ENCODE measurements around the gene KLHL40. TPM values are rescaled to one million over a fixed set of nuclear protein-coding genes. Genes with fewer than 3 reads are reported as not detected.

Gene KLHL40
- total and polyA plus RNA-seq, 12 donors = 0.03 to 0.54 (median 0.11) TPM; not detected in 9

DNA sequence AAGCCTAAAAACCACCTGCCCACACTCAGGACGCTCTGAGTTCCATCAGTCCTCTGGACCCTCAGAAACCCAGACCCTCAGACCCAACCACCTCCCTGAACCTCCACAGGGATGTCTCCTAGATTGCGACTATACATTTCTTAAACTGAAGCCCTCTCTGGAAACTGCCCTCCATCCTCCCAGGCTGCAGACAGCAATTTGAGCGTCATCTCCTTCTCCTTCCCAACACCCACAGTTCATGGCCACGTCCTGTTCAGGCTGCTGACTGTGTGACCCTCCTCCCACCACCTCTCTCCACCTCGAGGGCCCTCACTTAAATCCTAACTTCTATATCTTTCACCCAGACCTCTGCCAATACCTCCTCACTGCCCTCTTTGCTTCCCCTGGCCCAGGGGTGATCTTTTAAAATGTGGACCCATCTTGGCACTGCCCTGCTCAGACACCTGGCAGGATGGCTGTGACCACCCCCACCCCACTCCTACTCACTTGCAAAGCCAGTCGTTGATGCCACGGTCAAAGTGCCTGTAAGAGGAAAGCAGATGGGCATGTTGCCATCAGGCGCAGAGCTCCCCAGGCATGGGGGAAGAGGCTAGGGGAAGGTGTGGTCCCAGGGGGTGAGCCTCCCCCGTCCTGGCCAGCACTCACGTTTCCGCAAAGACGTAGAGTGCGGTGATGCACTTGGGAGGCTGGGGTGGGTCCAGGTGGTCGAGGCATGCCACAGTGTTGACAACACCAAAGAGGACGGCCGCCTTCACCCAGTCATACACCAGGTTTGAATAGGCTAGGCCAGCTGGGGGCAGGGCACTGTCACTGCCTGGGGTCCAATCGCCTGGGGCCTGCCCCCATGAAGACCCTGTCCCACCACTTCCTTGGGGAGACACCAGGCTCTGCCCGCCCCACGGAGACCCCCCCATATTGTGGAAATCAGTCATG is 11.3 kb downstream of the KLHL40 start:
- 67 to 78% (median 76%) methylated on average over 8 to 19 of the region's 19 CpGs for WGBS, 4 donors

DNA sequence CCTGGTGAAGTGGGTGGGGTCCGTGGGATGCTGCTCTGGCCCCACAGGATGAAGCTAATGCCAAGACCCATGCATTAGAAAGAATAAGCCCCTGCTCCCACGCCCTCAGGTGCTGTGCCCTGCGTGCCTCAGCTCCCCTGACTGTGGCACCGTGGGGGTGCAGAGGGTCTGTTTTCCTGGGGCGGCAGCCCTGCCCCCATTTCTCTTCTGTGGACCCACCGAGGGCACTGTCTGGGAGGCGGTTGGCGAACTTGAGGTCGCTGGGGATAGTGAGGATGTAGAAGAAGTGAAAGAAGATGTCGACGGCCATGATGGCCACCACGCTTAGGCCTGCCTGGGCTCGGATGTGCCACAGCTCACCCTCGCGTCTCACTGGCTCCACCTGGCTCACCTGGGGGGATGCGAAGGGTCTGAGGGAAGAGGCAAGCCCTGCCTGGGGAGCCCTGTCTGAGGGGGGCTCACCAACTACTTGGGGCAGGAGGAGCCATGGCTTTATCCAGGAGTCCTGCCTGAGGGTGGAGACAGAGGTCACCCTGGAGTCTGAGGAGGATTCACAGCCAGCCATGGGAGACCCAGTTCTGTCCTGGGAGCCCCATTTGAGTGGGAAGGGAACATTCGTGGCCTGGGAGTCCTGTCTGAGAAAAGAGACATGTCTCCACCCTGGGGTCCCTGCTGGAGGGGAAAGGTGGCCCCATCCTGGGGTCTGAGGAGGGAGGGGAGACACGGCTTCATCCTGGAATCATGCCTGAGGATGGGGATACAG is 12.1 kb downstream of the KLHL40 start:
- Histone ChIP-seq H3K4me1 (replicated peaks in 1 of 2) (no peaks in the 10 kb centered on the region), H3K4me3 (no peak overlapping the region), H3K9me3 (replicated peaks in 1 of 3) (no peaks in the 10 kb centered on the region), H3K27me3 (no peaks in the 10 kb centered on the region), H3K36me3 (replicated peaks in 1 of 2) (no peaks in the 10 kb centered on the region), H3K27ac (no peak overlapping the region)
- 83 to 95% (median 88%) methylated on average over 13 to 18 of the region's 18 CpGs for WGBS, 4 donors
- intact Hi-C loops (cut with DNase I) = no loop called here
- TF ChIP-seq, protein P1, sequence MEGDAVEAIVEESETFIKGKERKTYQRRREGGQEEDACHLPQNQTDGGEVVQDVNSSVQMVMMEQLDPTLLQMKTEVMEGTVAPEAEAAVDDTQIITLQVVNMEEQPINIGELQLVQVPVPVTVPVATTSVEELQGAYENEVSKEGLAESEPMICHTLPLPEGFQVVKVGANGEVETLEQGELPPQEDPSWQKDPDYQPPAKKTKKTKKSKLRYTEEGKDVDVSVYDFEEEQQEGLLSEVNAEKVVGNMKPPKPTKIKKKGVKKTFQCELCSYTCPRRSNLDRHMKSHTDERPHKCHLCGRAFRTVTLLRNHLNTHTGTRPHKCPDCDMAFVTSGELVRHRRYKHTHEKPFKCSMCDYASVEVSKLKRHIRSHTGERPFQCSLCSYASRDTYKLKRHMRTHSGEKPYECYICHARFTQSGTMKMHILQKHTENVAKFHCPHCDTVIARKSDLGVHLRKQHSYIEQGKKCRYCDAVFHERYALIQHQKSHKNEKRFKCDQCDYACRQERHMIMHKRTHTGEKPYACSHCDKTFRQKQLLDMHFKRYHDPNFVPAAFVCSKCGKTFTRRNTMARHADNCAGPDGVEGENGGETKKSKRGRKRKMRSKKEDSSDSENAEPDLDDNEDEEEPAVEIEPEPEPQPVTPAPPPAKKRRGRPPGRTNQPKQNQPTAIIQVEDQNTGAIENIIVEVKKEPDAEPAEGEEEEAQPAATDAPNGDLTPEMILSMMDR (IDR thresholded peaks at IDR 0.05) = no peak
- no peak for TF ChIP-seq POLR2A (IDR thresholded peaks at IDR 0.05)
- DNase-seq = peak in 2 of 7 donors; percentile 8 to 34

More for the DNA sequence above, 11.3 kb downstream of the KLHL40 start:
- no peaks in the 10 kb centered on the region for H3K36me3 ChIP-seq (replicated peaks in 1 of 2)
- intact Hi-C loops (cut with DNase I) = no loop called here
- no peaks in the 10 kb centered on the region for H3K4me1 ChIP-seq (replicated peaks in 1 of 2)
- H3K27ac ChIP-seq = no peak overlapping the region
- H3K9me3 ChIP-seq (replicated peaks in 1 of 3) = no peaks in the 10 kb centered on the region
- TF ChIP-seq, protein P1 (IDR thresholded peaks at IDR 0.05) = no peak
- TF ChIP-seq POLR2A (IDR thresholded peaks at IDR 0.05) = no peak
- no peaks in the 10 kb centered on the region for H3K27me3 ChIP-seq
- H3K4me3 ChIP-seq = no peak overlapping the region
- peak in 2 of 7 donors; percentile 14 to 41 for DNase-seq

DNA sequence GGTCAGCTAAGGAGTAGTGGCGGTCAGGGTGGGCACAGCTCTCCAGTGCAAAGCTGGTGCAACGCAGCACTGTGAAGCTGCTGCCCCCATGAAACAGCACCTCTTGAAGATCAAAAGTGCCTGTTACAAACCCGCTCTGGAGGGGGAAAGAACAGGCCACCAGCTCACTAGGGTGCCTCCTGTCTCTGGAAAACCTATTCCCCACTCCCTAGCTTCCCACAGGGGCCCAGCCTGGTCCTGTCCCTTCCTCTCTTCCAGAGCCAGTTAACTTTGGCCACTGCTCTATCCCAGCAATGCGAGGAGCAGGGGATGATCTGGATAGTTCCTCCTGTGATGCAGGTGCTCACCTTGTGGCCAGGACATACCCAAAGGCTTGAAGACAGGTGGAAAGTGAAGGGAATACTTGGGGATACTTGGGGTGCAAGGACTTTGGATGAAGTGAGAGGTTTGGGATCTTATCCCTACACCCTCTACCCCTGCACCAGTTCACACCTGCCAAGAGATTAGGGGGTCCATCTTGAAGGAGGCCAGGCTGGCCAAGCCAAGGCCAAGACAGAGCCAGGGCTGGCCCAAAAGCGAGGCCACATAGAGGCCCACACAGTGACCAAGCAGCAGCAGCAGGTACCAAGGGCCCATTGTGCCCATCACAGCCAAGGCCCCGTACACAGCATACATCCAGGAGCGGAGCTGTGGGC is 13.0 kb downstream of the KLHL40 start:
- Histone ChIP-seq H3K27me3 (no peaks in the 10 kb centered on the region), H3K36me3 (replicated peaks in 1 of 2) (no peaks in the 10 kb centered on the region), H3K4me1 (replicated peaks in 1 of 2) (no peaks in the 10 kb centered on the region), H3K9me3 (replicated peaks in 1 of 3) (no peaks in the 10 kb centered on the region), H3K4me3 (no peak overlapping the region), H3K27ac (no peak overlapping the region)
- TF ChIP-seq POLR2A (IDR thresholded peaks at IDR 0.05) = no peak
- TF ChIP-seq, protein P1 (IDR thresholded peaks at IDR 0.05) = no peak
- intact Hi-C loops (cut with DNase I) = no loop called here
- peak in 1 of 7 donors; percentile 3 for DNase-seq
- 76 to 94% (median 91%) methylated on average over 7 of the region's 7 CpGs for WGBS, 4 donors

DNA sequence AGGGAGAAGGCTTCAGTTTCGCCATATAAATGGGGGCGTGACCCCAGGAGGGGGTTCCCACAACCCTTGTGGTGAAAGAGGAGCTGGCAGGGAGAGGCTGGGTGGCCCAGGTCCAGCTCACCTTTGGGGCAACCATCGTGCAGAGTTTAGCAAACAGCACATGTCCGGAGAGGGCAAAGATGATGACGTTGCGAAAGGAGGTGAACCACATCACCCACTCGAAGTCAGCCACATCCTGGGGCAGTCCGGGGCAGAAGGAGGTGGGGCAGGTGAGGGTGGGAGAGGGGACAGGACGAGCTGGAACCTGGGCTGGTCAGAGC is 13.5 kb downstream of the KLHL40 start:
- TF ChIP-seq POLR2A (IDR thresholded peaks at IDR 0.05) = no peak
- TF ChIP-seq, protein P1 (IDR thresholded peaks at IDR 0.05) = no peak
- Histone ChIP-seq H3K27ac (no peak overlapping the region), H3K4me3 (no peak overlapping the region), H3K27me3 (no peaks in the 10 kb centered on the region), H3K36me3 (replicated peaks in 1 of 2) (no peaks in the 10 kb centered on the region), H3K4me1 (replicated peaks in 1 of 2) (no peaks in the 10 kb centered on the region), H3K9me3 (replicated peaks in 1 of 3) (no peaks in the 10 kb centered on the region)
- 65 to 81% (median 74%) methylated on average over 9 of the region's 9 CpGs for WGBS, 4 donors
- peak in 2 of 7 donors; percentile 11 to 35 for DNase-seq
- intact Hi-C loops (cut with DNase I) = no loop called here
